ENCODE results near the gene SPECC1.
"Not testable (repeated sequence)": the region's sequence is repeated elsewhere in the genome, so short reads cannot be mapped to it uniquely, and the experiment has no call there.

Gene SPECC1

DNA sequence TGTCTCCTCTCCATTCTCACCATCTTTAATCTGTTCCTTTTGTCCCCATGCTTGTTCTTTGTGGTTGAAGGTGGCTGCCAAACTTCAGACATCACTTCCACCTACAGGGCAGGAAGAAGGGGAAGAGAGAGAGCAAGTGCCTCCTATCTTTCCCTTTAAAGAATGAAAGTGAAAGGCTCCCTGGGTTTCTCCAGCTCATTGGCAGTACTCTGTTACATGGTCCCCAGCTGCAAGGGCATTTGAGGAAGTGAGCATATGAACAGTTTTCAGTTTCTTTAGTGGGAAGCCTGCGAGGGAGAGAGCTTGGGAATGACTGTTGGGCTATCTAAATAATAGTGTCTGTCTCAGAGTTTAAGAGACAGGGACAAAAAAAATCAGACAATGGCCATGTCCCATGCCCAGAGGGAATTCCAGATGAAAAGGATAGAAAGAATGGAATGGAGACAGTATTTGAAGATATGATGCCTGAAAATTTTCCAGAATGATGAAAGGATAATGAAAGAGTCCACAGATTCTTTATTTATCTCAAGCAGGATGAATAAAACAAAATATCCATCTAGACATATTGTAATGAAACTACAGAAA lies 298.3 kb downstream of the SPECC1 start:
- no peak for DNase-seq (ENCODE audit: low read depth, low spot score)
- no peak overlapping the region for H3K4me3 ChIP-seq (ENCODE audit: low read length)

DNA sequence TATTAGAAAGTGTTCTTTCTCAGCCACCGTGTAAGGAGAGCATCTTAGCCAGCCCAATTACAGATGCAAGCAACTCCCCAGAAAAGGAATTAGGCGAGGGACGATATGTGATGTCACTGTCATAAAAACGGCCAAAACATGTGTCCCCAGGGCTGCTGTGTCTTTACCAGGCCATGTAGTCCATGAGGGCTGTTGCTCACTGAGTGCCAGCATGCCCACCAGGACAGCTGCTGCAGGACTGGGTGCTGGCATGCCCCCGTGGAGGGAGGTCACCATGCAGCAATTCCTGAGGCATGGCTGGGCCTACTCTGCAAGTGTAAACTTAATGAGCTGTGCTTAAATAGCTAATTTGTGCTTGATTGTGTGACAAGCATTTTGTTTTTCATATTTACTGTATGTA lies 301.3 kb downstream of the SPECC1 start:
- no peak overlapping the region for H3K4me3 ChIP-seq (ENCODE audit: low read length)
- DNase-seq (ENCODE audit: low read depth, low spot score) = no peak

DNA sequence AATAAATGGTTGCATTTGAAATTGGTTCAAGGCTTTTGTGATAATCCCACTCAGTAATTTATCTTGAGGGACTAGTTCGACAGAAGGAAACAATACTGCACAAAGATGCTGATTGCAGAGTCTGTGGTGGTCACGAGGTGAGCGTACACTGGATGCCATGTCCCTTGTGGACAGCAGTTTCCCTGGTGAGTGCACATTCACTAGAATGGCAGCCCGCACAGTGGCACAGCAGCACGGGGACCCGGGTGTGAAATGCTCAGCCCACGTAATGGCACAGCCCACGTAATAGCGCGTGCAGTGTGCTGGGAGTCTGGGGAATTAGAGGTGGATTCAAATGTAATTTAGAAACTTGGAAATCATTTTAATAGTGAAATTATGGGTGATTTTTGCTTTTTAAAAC lies 304.1 kb downstream of the SPECC1 start:
- DNase-seq (ENCODE audit: low read depth, low spot score) = no peak
- no peak overlapping the region for H3K4me3 ChIP-seq (ENCODE audit: low read length)

DNA sequence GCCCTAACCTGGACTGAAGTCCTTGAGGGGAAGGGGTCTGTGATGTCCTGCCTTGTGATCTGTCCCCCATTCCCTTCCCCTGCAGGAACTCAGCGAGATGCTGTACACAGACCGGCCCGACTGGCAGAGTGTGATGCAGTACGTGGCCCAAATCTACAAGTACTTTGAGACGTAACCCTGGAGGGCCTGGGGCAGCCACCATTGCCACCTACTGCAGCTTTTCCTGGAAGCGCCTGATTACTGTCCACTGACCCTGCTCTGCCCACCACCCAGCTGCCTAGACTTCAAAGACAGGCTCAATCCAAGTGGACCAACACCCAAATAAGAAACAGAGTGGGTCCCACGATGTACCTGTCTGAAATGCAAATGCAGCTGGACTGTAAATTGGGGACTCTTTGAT lies 304.7 kb downstream of the SPECC1 start:
- no peak overlapping the region for H3K4me3 ChIP-seq (ENCODE audit: low read length)
- DNase-seq (ENCODE audit: low read depth, low spot score) = no peak

DNA sequence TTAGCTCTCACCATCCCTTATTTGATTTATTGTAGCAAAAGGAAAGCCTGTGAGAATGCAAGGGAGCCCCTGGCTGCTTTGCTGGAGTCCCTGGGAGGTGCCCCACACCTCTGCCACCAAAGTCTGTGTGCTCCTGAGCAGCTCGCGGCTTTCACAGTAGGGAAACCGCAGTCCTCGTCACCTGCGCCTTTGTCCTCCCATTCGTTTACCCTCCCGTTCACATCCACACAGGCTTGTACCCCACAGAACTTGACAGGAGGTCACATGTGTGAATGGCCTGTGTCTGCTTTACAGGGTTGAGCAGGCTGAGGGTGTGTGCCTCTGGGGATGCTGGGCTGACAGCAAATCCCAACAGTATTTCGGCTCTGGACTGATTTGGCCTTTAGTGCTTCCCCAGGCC lies 305.7 kb downstream of the SPECC1 start:
- DNase-seq (ENCODE audit: low read depth, low spot score) = peak; percentile 47
- H3K4me3 ChIP-seq (ENCODE audit: low read length) = no peak overlapping the region

DNA sequence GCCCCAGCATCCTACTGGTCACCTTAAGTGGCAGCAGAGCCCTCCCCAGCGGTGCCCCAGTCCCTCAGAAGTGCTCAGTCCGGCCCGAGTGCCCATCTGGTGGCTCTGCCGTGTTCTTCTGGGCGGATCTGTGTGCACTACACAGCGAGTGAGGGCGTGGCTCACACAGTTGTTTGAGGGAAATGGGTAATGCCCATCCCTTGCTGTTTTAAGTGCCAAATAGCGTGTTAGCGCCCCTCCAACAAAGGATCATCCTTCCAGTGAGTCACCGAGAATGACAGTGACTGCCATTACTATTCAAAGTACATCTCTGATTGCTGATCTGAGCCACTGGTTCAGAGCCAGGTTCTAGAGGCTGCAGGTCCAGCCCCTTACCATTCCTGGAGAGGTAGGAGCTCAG lies 306.2 kb downstream of the SPECC1 start:
- DNase-seq (ENCODE audit: low read depth, low spot score) = no peak
- H3K4me3 ChIP-seq (ENCODE audit: low read length) = no peak overlapping the region

DNA sequence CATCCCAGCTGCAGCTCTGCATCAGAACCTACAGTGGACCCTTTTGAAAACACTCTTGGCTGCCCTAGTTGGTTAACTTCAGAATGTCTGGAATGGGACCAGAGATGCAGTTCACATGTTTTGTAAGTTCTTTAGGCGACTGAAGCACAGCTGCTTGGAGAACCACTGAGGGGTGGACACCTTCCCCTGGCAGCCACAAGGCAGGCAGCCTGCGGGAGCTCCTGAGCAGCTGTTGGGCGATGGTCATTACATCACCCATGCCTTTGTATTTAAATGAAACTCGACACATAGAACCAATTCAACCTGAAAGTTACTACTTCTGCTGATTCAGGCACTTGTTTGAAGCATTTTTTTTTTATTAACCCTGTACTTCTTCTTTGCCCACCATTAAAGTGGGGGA lies 306.7 kb downstream of the SPECC1 start:
- DNase-seq (ENCODE audit: low read depth, low spot score) = no peak
- H3K4me3 ChIP-seq (ENCODE audit: low read length) = no peak overlapping the region

DNA sequence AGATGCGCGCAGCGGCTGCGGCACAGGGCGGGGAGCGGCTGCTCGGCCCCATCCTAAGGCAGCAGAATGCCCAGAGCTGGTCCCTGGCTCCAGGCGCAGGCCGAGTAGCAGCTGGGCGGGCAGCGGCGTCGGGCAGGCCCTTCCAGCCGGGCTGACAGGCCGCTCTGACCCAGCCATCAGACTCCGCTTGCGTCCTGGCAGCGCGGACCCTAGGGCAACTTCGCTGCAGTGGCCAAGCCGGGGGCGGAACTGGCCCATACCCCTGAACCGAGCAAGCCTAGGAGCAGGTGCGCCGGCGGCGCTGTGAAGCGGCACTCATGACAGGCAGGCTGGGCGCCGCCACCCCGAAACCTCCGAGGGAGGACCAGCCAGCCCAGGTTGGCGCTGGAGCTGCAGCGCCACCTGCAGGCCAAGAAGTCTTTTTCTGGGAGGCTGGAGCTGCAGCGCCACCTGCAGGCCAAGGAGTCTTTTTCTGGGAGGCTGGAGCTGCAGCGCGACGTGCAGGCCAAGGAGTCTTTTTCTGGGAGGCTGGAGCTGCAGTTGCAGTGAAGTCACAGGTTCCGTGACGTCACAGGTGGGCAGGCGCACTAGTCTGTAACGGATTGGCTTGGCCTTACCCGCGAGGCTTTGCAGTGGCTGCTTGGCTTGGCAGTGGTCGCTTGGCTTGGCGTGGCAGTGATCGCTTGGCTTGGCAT lies 311.5 kb downstream of the SPECC1 start:
- DNase-seq (ENCODE audit: low read depth, low spot score) = peak; percentile 42
- H3K4me3 ChIP-seq (ENCODE audit: low read length) = not testable (repeated sequence)

DNA sequence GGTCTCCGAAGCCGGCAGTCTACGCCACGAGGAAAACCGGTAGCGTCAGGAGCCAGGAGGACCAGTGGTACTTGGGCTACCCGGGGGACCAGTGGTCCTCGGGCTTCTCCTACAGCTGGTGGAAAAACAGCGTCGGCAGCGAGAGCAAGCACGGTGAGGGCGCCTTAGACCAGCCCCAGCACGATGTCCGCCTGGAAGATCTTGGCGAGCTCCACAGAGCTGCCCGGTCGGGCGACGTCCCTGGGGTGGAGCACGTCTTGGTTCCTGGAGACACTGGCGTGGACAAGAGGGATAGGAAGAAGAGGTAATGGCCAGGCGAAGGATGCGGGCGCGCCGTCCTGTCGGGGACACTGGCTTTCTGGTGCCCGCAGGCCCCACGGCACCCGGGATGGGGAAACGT lies 312.2 kb downstream of the SPECC1 start:
- not testable (repeated sequence) for DNase-seq (ENCODE audit: low read depth, low spot score)

DNA sequence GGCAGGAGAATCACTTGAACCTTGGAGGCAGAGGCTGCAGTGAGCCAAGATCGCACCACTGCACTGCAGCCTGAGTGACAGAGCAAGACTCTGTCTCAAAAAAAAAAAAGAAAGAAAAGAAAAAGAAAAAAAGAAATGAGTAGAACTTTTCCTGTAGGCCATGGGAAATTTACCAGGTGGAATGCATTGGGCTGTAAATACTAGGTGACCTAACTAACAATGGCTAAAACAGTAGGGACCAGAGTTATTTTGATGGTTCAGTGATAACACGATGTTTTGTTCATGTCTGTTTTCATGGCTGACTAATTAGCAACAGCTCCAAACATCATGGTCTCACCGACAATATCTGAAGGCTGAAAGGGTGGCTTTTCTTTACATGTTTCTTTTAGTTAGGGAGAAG lies 318.6 kb downstream of the SPECC1 start:
- DNase-seq (ENCODE audit: low read depth, low spot score); H3K4me3 ChIP-seq (ENCODE audit: low read length): not testable (repeated sequence)

More for the DNA sequence above, 312.2 kb downstream of the SPECC1 start:
- peak overlapping the region; percentile 35 for H3K4me3 ChIP-seq (ENCODE audit: low read length)

DNA sequence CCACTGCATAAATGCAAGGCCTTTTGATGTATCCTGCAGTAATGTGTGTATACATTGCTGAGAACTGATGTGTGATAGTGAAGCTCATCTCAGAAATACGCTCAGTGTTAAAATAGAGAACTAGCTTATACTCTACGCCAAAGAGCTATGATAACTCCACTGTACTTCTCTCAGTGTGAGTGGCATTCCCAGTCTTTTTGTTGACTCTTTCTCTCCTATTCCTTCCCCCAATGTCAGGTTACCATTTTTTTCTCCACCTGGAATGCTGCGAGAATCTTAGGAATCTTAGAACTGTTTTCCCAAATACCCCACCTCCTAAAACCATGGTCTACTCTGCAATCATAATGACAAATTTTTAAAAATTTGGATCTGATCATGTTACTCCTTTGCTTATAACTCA lies 342.2 kb downstream of the SPECC1 start:
- not testable (repeated sequence) for H3K4me3 ChIP-seq (ENCODE audit: low read length); DNase-seq (ENCODE audit: low read depth, low spot score)

DNA sequence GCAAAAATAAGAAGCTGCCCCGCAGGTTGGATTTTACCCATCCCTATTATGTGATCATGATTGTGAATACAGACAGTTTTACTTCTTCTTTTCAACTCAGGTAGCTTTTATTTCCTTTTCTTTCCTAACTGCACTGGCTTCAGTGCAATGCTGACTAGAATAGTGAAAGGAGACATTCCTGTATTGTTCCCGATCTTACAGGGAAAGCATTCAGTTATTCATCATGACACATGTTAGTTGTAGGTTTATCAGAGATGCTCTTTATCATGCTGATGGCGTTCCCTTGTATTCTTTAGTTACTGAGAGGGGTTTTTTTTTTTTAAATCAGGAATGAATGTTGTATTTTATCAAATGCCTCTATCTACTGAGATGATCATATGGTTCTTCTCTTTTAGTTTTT lies 343.4 kb downstream of the SPECC1 start:
- not testable (repeated sequence) for DNase-seq (ENCODE audit: low read depth, low spot score); H3K4me3 ChIP-seq (ENCODE audit: low read length)

DNA sequence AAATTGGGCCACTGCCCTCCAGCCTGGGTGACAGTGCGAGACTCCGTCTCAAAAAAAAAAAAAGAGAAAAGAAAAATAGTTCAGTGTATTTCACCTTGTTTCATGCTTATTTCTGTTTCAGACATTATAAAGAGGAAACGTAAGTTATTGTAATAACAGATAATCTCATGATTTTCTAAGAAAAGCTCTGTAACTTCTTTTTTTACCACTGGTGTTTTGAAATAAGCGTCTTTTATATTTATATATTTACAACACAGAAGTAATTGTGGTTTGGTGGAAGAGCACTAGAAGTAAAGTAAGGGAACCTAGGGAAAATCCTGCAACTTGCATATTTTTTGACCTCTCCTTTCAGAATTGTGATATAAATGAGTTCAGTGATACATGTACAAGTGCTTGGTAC lies 354.7 kb downstream of the SPECC1 start:
- not testable (repeated sequence) for DNase-seq (ENCODE audit: low read depth, low spot score); H3K4me3 ChIP-seq (ENCODE audit: low read length)
